Small intestine (tissue), 7 donors: ENCODE data around the gene ST8SIA4. TPM values are rescaled to one million over a fixed set of nuclear protein-coding genes. Genes with fewer than 3 reads are reported as not detected.

ENCODE experiments used
- DNase-seq, 2 donors: peaks; one replicate each; pipeline versions ENCODE4 v3.0.0 to v3.0.0-alpha.2; 2013
- FAIRE-seq: peaks from 2 replicates; lab custom pipeline; 2012; peaks lifted over from hg19 to GRCh38; lab: Jason Lieb, UNC
- H3K27ac ChIP-seq, 3 donors: one replicate each; pipeline ENCODE4 v1.5.1; 2013; ENCODE audit warnings: low read length in 2 of 3, mild to moderate bottlenecking in 2 of 3, control low read depth in 1 of 3, inconsistent platforms in 1 of 3, low read depth in 1 of 3, moderate library complexity in 1 of 3
- H3K27me3 ChIP-seq, 3 donors: one replicate each; pipeline ENCODE4 v1.6.1; 2013; ENCODE audit warnings: low read length in 3 of 3, inconsistent platforms in 1 of 3; ENCODE audit not compliant: control insufficient read depth in 3 of 3, insufficient read depth in 3 of 3
- H3K36me3 ChIP-seq, 3 donors: one replicate each; pipeline ENCODE4 v1.6.1; 2013; ENCODE audit warnings: low read length in 3 of 3, inconsistent platforms in 1 of 3, low read depth in 1 of 3, mild to moderate bottlenecking in 1 of 3, moderate library complexity in 1 of 3; ENCODE audit not compliant: control insufficient read depth in 3 of 3, insufficient read depth in 2 of 3
- H3K4me1 ChIP-seq, 3 donors: one replicate each; pipeline ENCODE4 v1.6.1; 2013; ENCODE audit warnings: low read length in 2 of 3, inconsistent platforms in 1 of 3, low read depth in 1 of 3, mild to moderate bottlenecking in 1 of 3, moderate library complexity in 1 of 3; ENCODE audit not compliant: control insufficient read depth in 3 of 3, insufficient read depth in 2 of 3
- H3K4me3 ChIP-seq, 3 donors: one replicate each; pipeline ENCODE4 v1.5.1; 2013; ENCODE audit warnings: low read length in 3 of 3, control low read depth in 1 of 3, inconsistent platforms in 1 of 3, low read depth in 1 of 3, mild to moderate bottlenecking in 1 of 3, moderate library complexity in 1 of 3
- H3K9me3 ChIP-seq, 2 donors: one replicate each; pipeline ENCODE4 v1.6.1; 2013; ENCODE audit warnings: low read depth in 1 of 2, low read length in 1 of 2; ENCODE audit not compliant: control insufficient read depth in 2 of 2, insufficient read depth in 1 of 2
- WGBS, 3 donors: extraction: QIAGEN DNeasy Blood & Tissue Kit; methylation state at CpG; one replicate each; pipeline ENCODE4 v1.1.7; 2013; 5-methylcytosine and 5-hydroxymethylcytosine counted together
- polyA plus RNA-seq, 4 donors: library from polyadenylated mRNA; stranded (reverse) in 3 of 4; unstranded in 1 of 4; fragments of 200-250 nt in 3 of 4; fragments of 120-200 nt in 1 of 4; gene quantifications; one replicate each; pipeline versions ENCODE4 v1.2.1 to v1.2.3, GENCODE V29; 2013
- donor health status: healthy with polysubstance abuse.
- donor health status: control.
- donor health status: control.
- donor health status: Bipolar disorder and iron deficiency.
- donor health status: healthy.

ST8SIA4 gene
- polyA plus RNA-seq, 4 donors: 0.27 to 5.9 (median 1.5) TPM

DNA sequence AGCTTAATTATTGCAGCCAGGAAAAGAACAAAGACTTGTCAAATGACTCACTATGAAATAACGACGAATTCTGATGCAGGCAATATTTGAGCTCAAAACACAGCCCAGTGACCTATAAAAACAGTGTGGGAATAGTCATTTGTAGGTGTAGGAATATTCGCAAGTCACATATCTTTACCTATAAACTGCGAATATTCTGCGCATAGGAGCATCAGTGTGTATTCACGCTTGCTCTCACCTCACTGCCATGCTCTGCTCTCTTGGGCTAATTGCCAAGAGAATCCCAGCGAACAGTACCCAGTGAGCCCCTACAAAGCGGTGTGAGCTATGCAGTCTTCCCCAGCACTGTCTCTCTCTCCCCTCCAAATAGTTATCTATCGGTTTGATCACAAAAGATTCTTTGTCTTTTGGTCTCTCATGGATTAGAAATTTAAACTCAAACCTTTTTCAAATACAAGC lies 74.2 kb downstream of the ST8SIA4 start:
- no peaks in the 10 kb centered on the region for H3K36me3 ChIP-seq
- DNase-seq: no peak
- WGBS, 3 donors: 88 to 90% (median 89%) methylated on average over 9 of the region's 9 CpGs
- no peaks in the 10 kb centered on the region for H3K9me3 ChIP-seq
- FAIRE-seq: no peak
- H3K4me1 ChIP-seq: peaks cover 0 to 5% (median 4%) of the 10 kb centered on the region in 3 donors
- H3K27me3 ChIP-seq: no peaks in the 10 kb centered on the region
- no peak overlapping the region for H3K27ac ChIP-seq
- no peak overlapping the region for H3K4me3 ChIP-seq

DNA sequence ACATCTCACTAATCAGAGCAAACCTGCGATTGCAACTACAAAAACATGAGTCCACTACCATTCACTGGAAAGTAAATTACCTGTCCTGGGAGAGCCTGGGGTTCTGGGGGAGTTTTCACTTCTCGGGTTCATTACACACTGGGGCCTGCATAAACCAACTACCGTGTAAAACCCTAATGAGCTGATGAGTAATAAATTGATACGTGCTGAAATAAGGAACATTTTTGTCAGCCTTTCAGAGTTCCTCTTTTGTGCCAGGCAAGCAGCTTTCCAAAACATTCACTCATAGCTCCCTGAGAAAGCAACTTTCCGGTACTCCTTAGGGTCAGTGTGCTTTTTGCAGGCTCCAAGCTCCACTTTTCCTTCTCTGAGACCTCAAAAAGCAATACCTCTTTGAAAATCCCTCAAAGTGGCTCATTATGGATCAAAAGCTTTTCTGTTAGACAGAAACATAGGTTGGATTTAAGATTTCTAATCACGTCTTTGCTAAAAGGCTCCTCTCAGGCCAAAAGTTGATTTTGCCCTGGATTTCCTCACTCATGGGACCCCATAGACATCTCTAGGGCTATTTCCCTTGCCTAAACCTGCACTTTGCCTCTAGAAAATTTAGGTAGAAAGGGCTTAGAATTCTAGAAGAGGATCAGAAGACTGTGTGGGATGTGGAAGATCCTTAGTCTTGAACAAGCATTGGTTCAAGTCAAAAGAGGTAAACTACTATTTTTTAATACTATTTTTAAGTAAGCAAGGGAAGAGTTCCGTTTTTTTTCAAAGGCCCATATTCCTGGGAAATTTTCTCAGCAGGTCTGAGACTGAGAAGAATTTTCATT lies 74.8 kb downstream of the ST8SIA4 start:
- no peak for DNase-seq
- Histone ChIP-seq H3K4me3 (no peak overlapping the region), H3K4me1 (peaks cover 0 to 5% (median 4%) of the 10 kb centered on the region in 3 donors), H3K36me3 (no peaks in the 10 kb centered on the region), H3K27ac (peak overlapping the region in 1 of 3 donors; percentile 75), H3K27me3 (no peaks in the 10 kb centered on the region), H3K9me3 (no peaks in the 10 kb centered on the region)
- FAIRE-seq: no peak
- 51 to 63% (median 60%) methylated on average over 7 of the region's 7 CpGs for WGBS, 3 donors

DNA sequence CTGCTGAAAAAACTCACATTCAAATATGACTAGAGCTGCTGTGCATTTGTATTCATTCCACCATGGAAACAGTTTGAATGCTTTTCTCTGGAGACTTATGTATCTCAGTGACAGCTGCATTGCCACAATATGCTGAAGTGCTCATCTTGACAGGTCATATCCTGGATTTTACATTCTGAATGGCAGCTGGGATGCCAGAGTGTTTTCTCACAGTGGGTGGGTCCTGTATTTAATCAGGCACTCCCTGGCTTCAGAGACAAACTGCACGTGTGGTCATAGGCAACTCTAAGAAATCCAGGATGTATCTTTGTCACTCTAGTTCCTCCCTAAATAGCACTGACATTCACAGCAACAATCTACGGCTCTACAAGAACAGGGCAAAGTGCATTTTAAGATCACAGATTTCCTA lies 75.6 kb downstream of the ST8SIA4 start:
- Histone ChIP-seq H3K9me3 (no peaks in the 10 kb centered on the region), H3K27ac (peak overlapping the region in 2 of 3 donors; percentile 11 to 23), H3K4me3 (no peak overlapping the region), H3K4me1 (peaks cover 0 to 5% (median 4%) of the 10 kb centered on the region in 3 donors), H3K27me3 (no peaks in the 10 kb centered on the region), H3K36me3 (no peaks in the 10 kb centered on the region)
- 8 to 20% (median 15%) methylated on average over 2 of the region's 2 CpGs for WGBS, 3 donors
- FAIRE-seq (no peak), DNase-seq (peak; percentile 55 to 67)

DNA sequence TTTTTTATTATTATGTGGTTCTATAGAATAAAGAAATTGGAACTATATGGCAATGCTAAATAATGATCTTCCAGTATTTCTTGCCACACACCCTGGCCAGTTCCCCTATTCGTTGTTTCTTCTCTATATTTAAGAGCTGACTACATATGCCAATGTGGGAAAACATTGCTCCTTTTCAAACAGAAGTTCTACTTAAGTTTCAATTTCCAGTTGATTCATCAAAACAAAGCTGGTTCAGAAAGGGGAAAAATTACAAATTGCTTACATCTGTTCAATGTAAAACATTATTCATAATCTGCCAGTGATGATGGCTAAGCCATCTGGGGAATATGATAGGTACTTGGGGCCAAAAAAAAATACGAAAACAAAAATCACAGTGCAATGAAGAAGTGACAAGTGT lies 76.9 kb downstream of the ST8SIA4 start:
- no peaks in the 10 kb centered on the region for H3K27me3 ChIP-seq
- H3K36me3 ChIP-seq: no peaks in the 10 kb centered on the region
- FAIRE-seq (no peak), DNase-seq (no peak)
- no peak overlapping the region for H3K27ac ChIP-seq
- H3K4me1 ChIP-seq: peaks cover 0 to 5% (median 4%) of the 10 kb centered on the region in 3 donors
- H3K9me3 ChIP-seq: no peaks in the 10 kb centered on the region
- WGBS, 3 donors: 61 to 73% (median 69%) methylated on average over 2 of the region's 2 CpGs
- H3K4me3 ChIP-seq: no peak overlapping the region

DNA sequence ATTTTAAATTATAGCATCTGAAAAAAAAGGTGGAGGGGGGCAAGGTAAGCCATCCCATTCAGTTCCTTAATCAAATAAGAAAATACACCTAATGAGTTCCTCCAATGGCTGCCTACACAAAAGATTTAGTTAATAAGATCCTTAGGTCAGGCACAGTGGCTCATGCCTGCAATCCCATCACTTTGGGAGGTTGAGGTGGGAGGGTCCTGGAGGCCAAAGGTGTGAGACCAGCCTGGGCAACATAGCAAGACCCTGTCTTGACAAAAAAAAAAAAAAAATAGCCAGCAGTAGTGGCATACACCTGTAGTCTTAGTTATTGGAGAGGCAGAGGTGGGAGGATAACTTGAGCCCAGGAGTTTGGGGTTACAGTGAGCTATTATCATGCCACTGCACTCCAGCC lies 78.4 kb downstream of the ST8SIA4 start:
- Histone ChIP-seq H3K27ac (no peak overlapping the region), H3K27me3 (no peaks in the 10 kb centered on the region), H3K9me3 (no peaks in the 10 kb centered on the region), H3K36me3 (no peaks in the 10 kb centered on the region), H3K4me1 (peaks cover 0 to 5% (median 4%) of the 10 kb centered on the region in 3 donors), H3K4me3 (no peak overlapping the region)
- DNase-seq: no peak
- FAIRE-seq: no peak

DNA sequence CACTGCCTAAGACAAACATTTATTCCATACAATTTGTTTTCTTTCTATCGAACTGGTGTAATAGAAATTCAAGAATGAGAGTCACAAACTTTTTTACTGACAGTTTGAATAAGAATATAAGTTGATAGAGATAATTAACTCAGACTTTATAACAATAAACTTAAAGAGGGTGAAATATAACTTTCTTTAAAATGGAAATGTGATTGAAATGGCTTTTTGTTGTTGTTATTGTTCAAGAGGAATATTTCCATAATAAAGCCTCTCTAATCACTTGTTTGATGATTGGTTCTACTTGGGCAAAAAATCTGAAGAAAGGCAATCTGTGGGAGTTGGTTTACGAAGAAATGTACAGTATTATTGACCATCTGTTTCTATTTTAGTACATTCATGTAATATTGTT lies 79.3 kb downstream of the ST8SIA4 start:
- peaks cover 0 to 5% (median 4%) of the 10 kb centered on the region in 3 donors for H3K4me1 ChIP-seq
- H3K4me3 ChIP-seq: no peak overlapping the region
- 64 to 85% (median 77%) methylated on average over 2 of the region's 2 CpGs for whole genome bisulfite sequencing, 3 donors
- H3K9me3 ChIP-seq: no peaks in the 10 kb centered on the region
- H3K36me3 ChIP-seq: no peaks in the 10 kb centered on the region
- no peak for DNase-seq
- no peaks in the 10 kb centered on the region for H3K27me3 ChIP-seq
- FAIRE-seq: peak; percentile 41
- H3K27ac ChIP-seq: no peak overlapping the region

DNA sequence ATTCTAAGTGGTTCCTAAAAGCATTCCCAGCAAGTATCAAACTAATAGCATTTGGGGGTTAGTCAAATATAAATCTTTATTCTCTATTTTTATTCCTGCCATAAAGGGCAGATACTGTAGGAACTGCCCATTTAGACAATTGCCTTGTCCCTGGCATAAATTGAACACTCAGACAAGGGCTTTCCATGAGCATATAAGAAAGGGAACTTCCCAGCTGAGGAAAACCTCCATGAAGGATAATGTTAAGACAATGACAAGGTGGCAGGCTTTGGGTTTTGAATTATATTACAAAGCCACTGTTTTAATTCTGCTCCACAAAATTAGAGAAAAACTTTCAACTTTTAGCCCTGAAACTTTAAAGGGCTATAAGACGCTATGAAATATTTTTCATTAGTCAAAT lies 81.3 kb downstream of the ST8SIA4 start:
- 93 to 95% (median 94%) methylated on average over 1 of the region's 1 CpG for WGBS, 3 donors
- Histone ChIP-seq H3K9me3 (no peaks in the 10 kb centered on the region), H3K4me3 (no peak overlapping the region), H3K36me3 (no peaks in the 10 kb centered on the region), H3K27ac (no peak overlapping the region), H3K4me1 (no peaks in the 10 kb centered on the region), H3K27me3 (no peaks in the 10 kb centered on the region)
- DNase-seq (no peak), FAIRE-seq (no peak)

DNA sequence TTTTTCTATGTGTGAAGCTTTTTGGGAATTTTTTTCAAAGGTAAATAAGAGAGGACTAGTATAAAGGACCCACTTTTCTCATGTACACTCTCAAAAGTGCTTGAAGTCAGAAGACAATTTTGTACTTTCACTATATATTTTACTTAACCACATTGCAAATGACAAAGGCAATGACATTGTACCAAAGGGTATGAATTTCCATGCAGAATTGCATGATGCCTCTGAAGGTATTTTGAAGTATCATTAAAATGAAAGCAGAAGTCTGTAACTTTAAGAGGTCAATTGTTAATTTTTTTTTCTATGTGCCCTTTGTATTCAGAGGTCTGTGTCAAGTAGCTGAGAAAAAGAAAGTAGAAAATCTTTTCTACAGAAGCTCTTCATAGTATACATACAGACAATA lies 84.7 kb downstream of the ST8SIA4 start:
- Histone ChIP-seq H3K4me1 (no peaks in the 10 kb centered on the region), H3K4me3 (no peak overlapping the region), H3K36me3 (no peaks in the 10 kb centered on the region), H3K9me3 (no peaks in the 10 kb centered on the region), H3K27me3 (no peaks in the 10 kb centered on the region), H3K27ac (no peak overlapping the region)
- FAIRE-seq (no peak), DNase-seq (no peak)
